ENCODE data around the gene PLOD2. TPM values are rescaled to one million over a fixed set of nuclear protein-coding genes. Genes with fewer than 3 reads are reported as not detected.

PLOD2 gene
- total RNA-seq, 1 donor from 2014 or later = 29.2 TPM

DNA sequence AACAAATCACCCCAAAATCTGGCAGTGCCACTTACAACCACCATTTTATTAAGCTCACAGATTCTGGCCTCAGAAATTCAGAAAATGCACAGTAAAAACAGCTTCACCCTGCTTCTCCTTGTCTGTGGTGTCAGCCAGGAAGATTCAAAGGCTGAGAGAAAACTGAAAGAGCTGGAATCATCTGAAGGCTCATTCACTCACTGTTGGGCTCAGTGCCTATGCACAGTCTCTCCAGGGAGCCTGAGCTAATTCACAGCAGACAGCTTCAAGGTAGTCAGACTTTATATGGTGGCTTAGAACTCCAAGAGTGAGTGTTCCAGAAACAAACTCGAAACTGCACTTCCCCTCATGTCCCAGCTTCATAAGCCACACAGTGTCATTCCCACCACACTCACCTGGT is 16.5 kb upstream of the PLOD2 start:
- Histone ChIP-seq H3K4me2 (no peak overlapping the region), H3F3A (ENCODE audit: low read depth) (no peaks in the 10 kb centered on the region), H3K4me3 (no peak overlapping the region), H3K4me1 (no peaks in the 10 kb centered on the region), H3K9ac (no peak overlapping the region), H3K27me3 (no peaks in the 10 kb centered on the region), H2AFZ (replicated peaks) (no peak overlapping the region), H3K27ac (no peak overlapping the region), H4K20me1 (ENCODE audit: low read depth) (no peaks in the 10 kb centered on the region), H3K36me3 (no peaks in the 10 kb centered on the region), H3K79me2 (ENCODE audit: low read depth) (no peaks in the 10 kb centered on the region), H3K9me3 (ENCODE audit: low read depth) (no peaks in the 10 kb centered on the region)
- no peak for DNase-seq (ENCODE audit: low spot score)
- no peaks in the 10 kb centered on the region for H3K4me1 Mint-ChIP-seq
- H3K36me3 Mint-ChIP-seq = no peaks in the 10 kb centered on the region
- no peak overlapping the region for H3K4me3 Mint-ChIP-seq
- TF ChIP-seq EZH2 (IDR thresholded peaks at IDR 0.05) = no peak
- H3K27me3 Mint-ChIP-seq (ENCODE audit: insufficient read depth, low read depth) = no peaks in the 10 kb centered on the region
- H3K9me3 Mint-ChIP-seq = no peaks in the 10 kb centered on the region
- no peak overlapping the region for H3K27ac Mint-ChIP-seq

- TF ChIP-seq CTCF (IDR thresholded peaks at IDR 0.05) = no peak
- no peak for TF ChIP-seq EZH2phosphoT487 (IDR thresholded peaks at IDR 0.05)
- no peak for TF ChIP-seq EZH2 (IDR thresholded peaks at IDR 0.05)
- H3K9me3 ChIP-seq (ENCODE audit: low read depth) = no peaks in the 10 kb centered on the region
- H3K4me3 ChIP-seq = no peak overlapping the region
Observed at GRCh38 chr3:146177072-146177471, 16.1 kb upstream of the PLOD2 start.

DNA sequence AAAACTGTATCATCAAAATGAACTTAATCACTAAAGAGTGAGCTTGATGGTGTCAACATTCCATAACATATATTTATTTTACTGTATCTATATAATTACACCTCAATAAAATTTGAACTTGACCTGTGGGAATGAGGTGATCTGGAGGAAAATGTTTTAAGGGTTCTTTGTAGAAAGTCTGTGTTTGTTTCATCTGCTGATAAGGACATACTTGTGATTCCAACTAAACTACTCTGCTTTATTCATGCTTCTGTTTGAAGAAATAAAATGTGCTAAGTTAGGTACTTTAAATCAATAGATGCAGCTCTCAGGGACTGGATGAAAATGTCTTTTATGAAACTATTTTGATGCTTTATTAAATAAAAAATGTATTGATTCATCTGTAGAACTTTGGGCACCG is 11.6 kb upstream of the PLOD2 start:
- H3K4me1 Mint-ChIP-seq = no peaks in the 10 kb centered on the region
- Histone ChIP-seq H4K20me1 (ENCODE audit: low read depth) (no peaks in the 10 kb centered on the region), H3K27ac (no peak overlapping the region), H3F3A (ENCODE audit: low read depth) (no peaks in the 10 kb centered on the region), H3K4me2 (no peak overlapping the region), H3K79me2 (ENCODE audit: low read depth) (no peaks in the 10 kb centered on the region), H3K4me3 (no peak overlapping the region), H2AFZ (replicated peaks) (no peak overlapping the region), H3K9me3 (ENCODE audit: low read depth) (no peaks in the 10 kb centered on the region), H3K36me3 (no peaks in the 10 kb centered on the region), H3K9ac (no peak overlapping the region), H3K4me1 (no peaks in the 10 kb centered on the region), H3K27me3 (no peaks in the 10 kb centered on the region)
- no peaks in the 10 kb centered on the region for H3K27me3 Mint-ChIP-seq (ENCODE audit: insufficient read depth, low read depth)
- H3K9me3 Mint-ChIP-seq = peaks cover 2% of the 10 kb centered on the region
- no peak for DNase-seq (ENCODE audit: low spot score)
- H3K27ac Mint-ChIP-seq = no peak overlapping the region
- H3K36me3 Mint-ChIP-seq = no peaks in the 10 kb centered on the region
- H3K4me3 Mint-ChIP-seq = no peak overlapping the region
- no peak for TF ChIP-seq CTCF (IDR thresholded peaks at IDR 0.05)
- no peak for TF ChIP-seq EZH2phosphoT487 (IDR thresholded peaks at IDR 0.05)
- TF ChIP-seq EZH2 (IDR thresholded peaks at IDR 0.05) = no peak

More at GRCh38 chr3:146177072-146177471, 16.1 kb upstream of the PLOD2 start:
- Histone ChIP-seq H3K36me3 (no peaks in the 10 kb centered on the region), H4K20me1 (ENCODE audit: low read depth) (no peaks in the 10 kb centered on the region), H3K79me2 (ENCODE audit: low read depth) (no peaks in the 10 kb centered on the region), H3K27me3 (no peaks in the 10 kb centered on the region), H2AFZ (replicated peaks) (no peak overlapping the region), H3F3A (ENCODE audit: low read depth) (no peaks in the 10 kb centered on the region), H3K27ac (no peak overlapping the region), H3K4me2 (no peak overlapping the region), H3K9ac (no peak overlapping the region), H3K4me1 (no peaks in the 10 kb centered on the region)
- Mint-ChIP-seq H3K27me3 (ENCODE audit: insufficient read depth, low read depth) (no peaks in the 10 kb centered on the region), H3K4me3 (no peak overlapping the region), H3K36me3 (no peaks in the 10 kb centered on the region), H3K27ac (no peak overlapping the region), H3K4me1 (no peaks in the 10 kb centered on the region), H3K9me3 (no peaks in the 10 kb centered on the region)
- no peak for DNase-seq (ENCODE audit: low spot score)

DNA sequence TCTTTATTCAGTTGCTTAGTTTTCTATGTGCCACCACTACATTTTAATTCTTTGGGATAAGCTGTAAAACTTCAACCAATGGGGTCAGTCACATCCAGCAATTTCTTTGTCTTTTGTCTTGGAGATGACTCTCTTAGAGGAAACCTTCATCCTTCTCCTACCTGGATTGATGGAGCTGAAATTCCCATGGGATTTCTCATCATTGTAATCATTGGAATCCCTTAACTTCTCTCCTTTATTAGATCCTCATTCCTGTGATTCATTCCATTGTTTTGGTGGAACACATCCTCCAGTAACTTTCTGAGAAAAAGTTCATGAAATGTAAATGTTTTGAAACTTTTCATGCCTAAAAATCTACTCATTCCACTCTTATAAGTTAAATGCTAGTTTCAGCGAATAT is 9.6 kb upstream of the PLOD2 start:
- Histone ChIP-seq H3F3A (ENCODE audit: low read depth) (no peaks in the 10 kb centered on the region), H3K4me2 (no peak overlapping the region), H3K4me3 (no peak overlapping the region), H3K27me3 (no peaks in the 10 kb centered on the region), H3K9ac (no peak overlapping the region), H4K20me1 (ENCODE audit: low read depth) (no peaks in the 10 kb centered on the region), H3K4me1 (no peaks in the 10 kb centered on the region), H3K79me2 (ENCODE audit: low read depth) (no peaks in the 10 kb centered on the region), H2AFZ (replicated peaks) (no peak overlapping the region), H3K36me3 (no peaks in the 10 kb centered on the region), H3K9me3 (ENCODE audit: low read depth) (no peaks in the 10 kb centered on the region), H3K27ac (no peak overlapping the region)
- Mint-ChIP-seq H3K4me1 (no peaks in the 10 kb centered on the region), H3K9me3 (peaks cover 2% of the 10 kb centered on the region), H3K36me3 (no peaks in the 10 kb centered on the region), H3K27me3 (ENCODE audit: insufficient read depth, low read depth) (no peaks in the 10 kb centered on the region), H3K27ac (no peak overlapping the region), H3K4me3 (no peak overlapping the region)
- TF ChIP-seq EZH2 (IDR thresholded peaks at IDR 0.05) = no peak
- TF ChIP-seq EZH2phosphoT487 (IDR thresholded peaks at IDR 0.05) = no peak
- no peak for TF ChIP-seq CTCF (IDR thresholded peaks at IDR 0.05)
- DNase-seq (ENCODE audit: low spot score) = no peak
